Glutamatergic neuron (in vitro differentiated cells): ENCODE results near the gene PABPC1L. TPM values are rescaled to one million over a fixed set of nuclear protein-coding genes. Genes with fewer than 3 reads are reported as not detected.
A peak's percentile ranks its signal among the peaks of the same experiment; 100 is the strongest.

Experiments used
- DNase-seq: peaks from one replicate; pipeline ENCODE4 v3.0.0; 2022
- H3K27ac Mint-ChIP-seq: one replicate; pipeline ENCODE4 v1.8.0; 2020; ENCODE audit warnings: mild to moderate bottlenecking, mixed read lengths, inconsistent platforms; ENCODE audit not compliant: unreplicated experiment
- H3K27me3 Mint-ChIP-seq: one replicate; pipeline ENCODE4 v1.8.0; 2020; ENCODE audit warnings: mild to moderate bottlenecking, moderate library complexity, mixed read lengths, inconsistent platforms; ENCODE audit not compliant: unreplicated experiment
- H3K36me3 Mint-ChIP-seq: one replicate; pipeline ENCODE4 v1.8.0; 2020; ENCODE audit warnings: mild to moderate bottlenecking, mixed read lengths, inconsistent platforms; ENCODE audit not compliant: unreplicated experiment
- H3K4me1 Mint-ChIP-seq: one replicate; pipeline ENCODE4 v1.8.0; 2020; ENCODE audit warnings: mild to moderate bottlenecking, low read depth, mixed read lengths, inconsistent platforms; ENCODE audit not compliant: unreplicated experiment
- H3K4me3 Mint-ChIP-seq: one replicate; pipeline ENCODE4 v1.8.0; 2020; ENCODE audit warnings: mild to moderate bottlenecking, mixed read lengths, inconsistent platforms; ENCODE audit not compliant: unreplicated experiment
- H3K9me3 Mint-ChIP-seq: one replicate; pipeline ENCODE4 v1.8.0; 2020; ENCODE audit warnings: mild to moderate bottlenecking, moderate library complexity, mixed read lengths, inconsistent platforms; ENCODE audit not compliant: unreplicated experiment
- CTCF ChIP-seq: fragments of 200-600 bp; sonication (generic); IDR thresholded peaks from one replicate; pipeline ENCODE4 v1.5.0; 2021; ENCODE audit not compliant: partially characterized antibody, unreplicated experiment
- total RNA-seq: library from RNA; stranded (reverse); fragmentation: NEBNext Ultra II Directional; extraction: Animal tissue kit (Norgen Biotek cat#: 25700); gene quantifications from one replicate; pipeline ENCODE4 v1.2.1, GENCODE V29; 2021; ENCODE audit not compliant: unreplicated experiment

PABPC1L gene
- total RNA-seq, 1 donor from 2014 or later = 27.7 TPM

DNA sequence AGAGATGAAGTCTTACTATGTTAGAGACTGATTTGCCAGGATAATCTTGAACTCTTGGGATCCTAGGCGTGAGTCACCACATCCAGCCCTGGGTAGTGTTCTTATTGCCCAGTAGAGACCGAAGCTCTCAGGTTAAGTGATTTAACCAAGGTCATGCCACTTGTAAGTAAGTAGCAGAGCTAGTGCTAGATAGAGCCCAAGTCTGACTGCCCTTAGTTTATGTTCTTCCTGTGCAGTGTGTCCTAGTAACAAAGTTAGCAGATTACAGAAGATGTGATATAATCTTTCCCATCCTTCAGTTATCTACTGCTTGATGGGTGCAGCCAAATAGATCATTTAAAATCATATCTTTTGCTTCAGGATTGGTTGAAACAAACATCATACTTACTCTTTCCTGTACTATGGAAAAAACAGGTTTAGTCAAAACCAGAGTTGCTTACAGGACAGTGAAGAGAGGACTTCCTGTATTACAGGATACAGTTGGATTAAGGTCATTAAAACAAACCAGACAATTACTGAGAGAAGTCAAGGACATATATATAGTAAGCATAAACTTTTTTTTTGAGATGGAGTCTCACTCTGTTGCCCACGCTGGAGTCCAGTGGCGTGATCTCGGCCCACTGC, 9.5 kb upstream of the PABPC1L start:
- no peaks in the 10 kb centered on the region for H3K9me3 Mint-ChIP-seq
- DNase-seq = no peak
- peaks cover 4% of the 10 kb centered on the region for H3K4me1 Mint-ChIP-seq
- no peaks in the 10 kb centered on the region for H3K36me3 Mint-ChIP-seq
- H3K27ac Mint-ChIP-seq = no peak overlapping the region
- H3K27me3 Mint-ChIP-seq = no peaks in the 10 kb centered on the region
- no peak for TF ChIP-seq CTCF
- H3K4me3 Mint-ChIP-seq = no peak overlapping the region

DNA sequence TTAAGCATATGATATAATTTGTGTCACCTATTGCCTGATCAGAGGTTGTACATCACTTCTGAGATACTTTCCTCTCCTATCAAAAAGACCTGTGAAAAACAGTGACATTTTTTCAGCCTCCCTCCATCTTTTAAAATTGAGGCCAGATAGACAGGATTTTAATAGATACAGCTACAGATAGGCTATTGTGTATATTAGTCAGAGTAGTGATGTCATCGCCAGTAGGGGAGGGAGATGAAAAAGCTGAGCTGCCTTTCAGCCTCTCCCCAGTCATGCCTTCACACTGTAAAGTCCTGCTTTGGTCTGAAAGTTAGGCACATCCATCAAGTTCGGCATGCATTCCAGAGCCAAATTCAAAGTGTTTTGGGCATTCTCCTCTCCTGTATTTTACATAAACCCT, 7.9 kb upstream of the PABPC1L start:
- no peak for DNase-seq
- no peak overlapping the region for H3K4me3 Mint-ChIP-seq
- H3K9me3 Mint-ChIP-seq = no peaks in the 10 kb centered on the region
- peaks cover 4% of the 10 kb centered on the region for H3K4me1 Mint-ChIP-seq
- H3K36me3 Mint-ChIP-seq = no peaks in the 10 kb centered on the region
- no peak overlapping the region for H3K27ac Mint-ChIP-seq
- H3K27me3 Mint-ChIP-seq = no peaks in the 10 kb centered on the region
- no peak for TF ChIP-seq CTCF

DNA sequence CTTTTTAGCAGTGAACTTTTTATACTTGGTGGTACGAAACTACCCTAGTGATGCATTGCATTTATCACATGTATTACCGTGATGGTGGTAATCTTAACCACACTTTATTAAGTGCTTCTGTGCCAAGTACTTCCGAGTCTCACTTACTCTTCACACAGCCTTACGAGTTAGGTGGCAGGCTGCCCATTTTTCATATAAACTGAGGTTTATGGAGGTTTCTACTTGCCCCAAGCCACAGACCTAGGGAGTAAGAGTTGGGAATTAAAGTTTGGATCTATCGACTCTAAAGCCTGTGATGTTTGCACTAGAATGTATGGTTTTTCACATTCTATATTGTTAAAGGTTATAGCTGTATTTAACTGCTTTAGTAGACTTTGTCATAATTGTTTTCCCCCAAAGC, 5.5 kb upstream of the PABPC1L start:
- H3K4me1 Mint-ChIP-seq = peaks cover 19% of the 10 kb centered on the region
- H3K27me3 Mint-ChIP-seq = no peaks in the 10 kb centered on the region
- no peak overlapping the region for H3K27ac Mint-ChIP-seq
- no peaks in the 10 kb centered on the region for H3K36me3 Mint-ChIP-seq
- H3K4me3 Mint-ChIP-seq = no peak overlapping the region
- no peaks in the 10 kb centered on the region for H3K9me3 Mint-ChIP-seq
- no peak for TF ChIP-seq CTCF
- DNase-seq = no peak

DNA sequence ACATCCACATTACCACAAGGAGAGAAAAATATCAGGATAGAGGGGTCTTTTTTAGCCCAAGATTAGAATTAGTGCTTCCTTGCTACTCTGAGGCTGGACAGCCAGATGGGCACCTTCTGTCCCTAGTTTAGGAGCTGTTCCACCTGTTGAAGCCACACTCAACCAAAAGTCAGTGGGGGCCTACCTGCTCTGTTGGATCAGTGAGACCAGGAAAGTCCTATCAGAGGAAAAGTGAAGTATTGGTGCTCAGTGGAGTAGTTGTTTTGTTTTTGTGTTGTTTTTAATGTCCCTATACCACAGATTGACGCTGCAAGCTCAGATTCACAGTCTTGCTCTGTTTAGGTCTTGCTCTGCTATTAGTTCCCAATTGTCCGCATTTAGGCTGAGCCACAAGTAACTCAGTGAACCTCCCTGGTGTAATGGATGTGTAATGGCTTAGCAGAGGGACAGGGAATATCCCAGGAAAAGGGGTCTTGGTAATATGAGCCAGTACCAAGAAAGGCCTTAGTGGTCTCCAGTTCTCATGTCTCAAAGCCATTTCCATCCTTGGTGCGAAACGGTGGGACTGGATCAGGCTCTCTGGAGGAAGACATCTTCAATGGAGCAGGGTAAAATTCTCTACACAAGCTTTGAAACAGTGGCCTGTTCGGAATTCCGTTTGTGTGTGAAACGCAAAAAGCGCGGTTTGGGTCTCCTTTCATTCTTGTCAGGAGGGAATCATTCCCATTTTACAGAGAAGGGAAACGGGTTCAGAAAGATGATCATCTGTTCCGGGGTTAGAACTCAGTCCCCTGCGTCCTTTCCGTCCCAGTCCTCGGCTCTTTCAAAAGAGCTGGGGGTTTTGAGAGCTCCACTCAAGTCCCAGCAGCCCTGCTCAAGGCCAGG, 631 bp upstream of the PABPC1L start:
- H3K9me3 Mint-ChIP-seq = no peaks in the 10 kb centered on the region
- peaks cover 2% of the 10 kb centered on the region for H3K27me3 Mint-ChIP-seq
- DNase-seq = no peak
- H3K36me3 Mint-ChIP-seq = no peaks in the 10 kb centered on the region
- no peak for TF ChIP-seq CTCF
- peaks cover 17% of the 10 kb centered on the region for H3K4me1 Mint-ChIP-seq
- peak overlapping the region; percentile 74 for H3K27ac Mint-ChIP-seq
- peak overlapping the region; percentile 85 for H3K4me3 Mint-ChIP-seq
